C4-2B (cell line): ENCODE results near the gene AIFM3.

ENCODE experiments used
- H3K27ac ChIP-seq: fragments of 450-650 bp; 2 replicates; pipeline ENCODE4 v1.5.1; 2017
- ZFX ChIP-seq: fragments of 450-650 bp; IDR thresholded peaks from 2 replicates; pipeline ENCODE4 v1.6.1; 2017
- TF ChIP-seq, protein P1 (sequence below): fragments of 450-650 bp; conservative IDR thresholded peaks from 2 replicates; pipeline ENCODE4 v1.5.1; 2017; ENCODE audit warnings: mild to moderate bottlenecking

The AIFM3 gene

GRCh38 chr22:21013657-21014201 is 46.7 kb downstream of the AIFM3 start:
- TF ChIP-seq, protein P1, sequence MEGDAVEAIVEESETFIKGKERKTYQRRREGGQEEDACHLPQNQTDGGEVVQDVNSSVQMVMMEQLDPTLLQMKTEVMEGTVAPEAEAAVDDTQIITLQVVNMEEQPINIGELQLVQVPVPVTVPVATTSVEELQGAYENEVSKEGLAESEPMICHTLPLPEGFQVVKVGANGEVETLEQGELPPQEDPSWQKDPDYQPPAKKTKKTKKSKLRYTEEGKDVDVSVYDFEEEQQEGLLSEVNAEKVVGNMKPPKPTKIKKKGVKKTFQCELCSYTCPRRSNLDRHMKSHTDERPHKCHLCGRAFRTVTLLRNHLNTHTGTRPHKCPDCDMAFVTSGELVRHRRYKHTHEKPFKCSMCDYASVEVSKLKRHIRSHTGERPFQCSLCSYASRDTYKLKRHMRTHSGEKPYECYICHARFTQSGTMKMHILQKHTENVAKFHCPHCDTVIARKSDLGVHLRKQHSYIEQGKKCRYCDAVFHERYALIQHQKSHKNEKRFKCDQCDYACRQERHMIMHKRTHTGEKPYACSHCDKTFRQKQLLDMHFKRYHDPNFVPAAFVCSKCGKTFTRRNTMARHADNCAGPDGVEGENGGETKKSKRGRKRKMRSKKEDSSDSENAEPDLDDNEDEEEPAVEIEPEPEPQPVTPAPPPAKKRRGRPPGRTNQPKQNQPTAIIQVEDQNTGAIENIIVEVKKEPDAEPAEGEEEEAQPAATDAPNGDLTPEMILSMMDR, result no peak
- TF ChIP-seq ZFX, result no peak
- no peak overlapping the region for H3K27ac ChIP-seq

DNA sequence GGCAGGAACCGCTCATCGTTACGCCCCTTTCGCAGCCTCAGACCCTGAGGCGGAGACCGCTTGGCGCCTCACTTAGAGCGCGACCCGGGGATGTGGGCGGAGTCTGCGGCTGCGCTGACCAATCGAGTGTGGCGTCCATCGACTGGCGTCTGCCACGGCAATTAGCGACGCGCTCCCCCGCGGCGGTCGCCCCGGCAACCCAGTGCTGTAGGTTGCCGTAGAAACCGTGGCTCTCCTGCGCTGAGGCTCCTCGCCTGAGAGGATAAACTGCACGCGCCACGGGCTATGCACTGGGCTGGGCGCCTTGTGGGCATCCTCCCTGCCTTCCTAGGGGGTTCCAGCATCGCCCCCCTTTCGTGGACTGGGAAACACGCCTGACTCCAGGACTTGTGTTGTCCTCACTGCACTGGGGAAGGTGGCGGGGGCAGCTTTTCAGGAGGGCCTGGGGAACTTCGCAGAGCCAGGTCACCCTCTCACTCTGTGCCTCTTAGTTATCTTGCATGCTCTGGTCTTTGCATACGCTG is 47.2 kb downstream of the AIFM3 start:
- no peak overlapping the region for H3K27ac ChIP-seq
- TF ChIP-seq ZFX, result no peak
- TF ChIP-seq, protein P1, result no peak

- H3K27ac ChIP-seq, result no peak within 1 kb of the TSS
- no peak for TF ChIP-seq ZFX
- TF ChIP-seq, protein P1, result no peak
Observed at GRCh38 chr22:21014726-21015465, 47.8 kb downstream of the AIFM3 start, which contains the start of gene P2RX6. TSS of gene P2RX6 (plus strand) at chr22:21015165. CDS start at chr22:21015175, 10 bp downstream.

DNA sequence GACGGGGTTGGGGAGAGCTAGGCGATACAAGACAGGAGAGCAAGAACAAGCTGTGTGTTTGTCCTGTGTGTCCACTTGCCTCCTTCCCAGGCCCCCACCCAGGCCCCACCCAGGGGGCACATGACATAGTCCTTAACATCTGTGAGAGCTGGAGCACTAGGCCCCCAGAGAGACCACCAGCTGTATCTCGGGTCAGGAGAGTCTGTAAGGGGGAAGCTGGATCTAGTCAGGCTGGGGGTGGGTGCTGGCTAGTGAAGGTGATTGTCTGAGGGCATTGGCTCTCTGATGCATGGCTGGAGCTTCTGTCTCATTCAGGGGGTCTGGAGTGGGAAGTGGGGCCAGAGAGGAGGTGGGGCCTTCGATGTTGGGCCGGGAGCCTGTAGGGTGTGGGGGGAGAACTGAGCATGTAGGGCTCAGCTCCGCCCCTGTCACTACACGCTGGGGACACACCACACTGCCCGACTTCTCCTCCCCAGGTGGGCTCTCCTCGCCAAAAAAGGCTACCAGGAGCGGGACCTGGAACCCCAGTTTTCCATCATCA is 48.5 kb downstream of the AIFM3 start:
- TF ChIP-seq, protein P1, result no peak
- no peak for TF ChIP-seq ZFX
- H3K27ac ChIP-seq, result no peak overlapping the region

GRCh38 chr22:21016644-21017420 is 49.8 kb downstream of the AIFM3 start:
- no peak for TF ChIP-seq ZFX
- TF ChIP-seq, protein P1, result no peak
- H3K27ac ChIP-seq, result no peak overlapping the region

DNA sequence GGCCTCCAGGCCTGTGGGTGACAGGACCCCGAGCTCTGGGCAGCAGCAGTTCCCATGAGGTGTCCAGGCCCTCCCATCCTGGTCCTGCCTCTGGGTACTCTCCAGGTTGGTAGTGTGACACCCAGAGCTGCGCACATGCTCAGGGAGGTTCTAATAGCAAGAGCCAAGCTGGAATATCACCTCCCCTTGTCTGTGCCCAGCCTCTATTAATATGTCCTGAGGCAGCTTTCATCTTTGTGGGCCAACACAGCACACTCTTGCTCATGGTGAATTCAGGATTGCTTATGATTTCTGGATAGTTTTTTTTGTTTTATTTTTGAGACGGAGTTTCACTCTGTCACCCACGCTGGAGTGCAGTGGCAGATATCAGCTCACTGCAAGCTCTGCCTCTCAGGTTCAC is 51.3 kb downstream of the AIFM3 start:
- H3K27ac ChIP-seq, result no peak overlapping the region
- TF ChIP-seq, protein P1, result no peak
- no peak for TF ChIP-seq ZFX
